D721Med (cell line): ENCODE measurements around the gene FAM174B.

Experiments used
- DNase-seq: peaks from one replicate; pipeline ENCODE4 v3.0.0; 2011; ENCODE audit warnings: low spot score; ENCODE audit not compliant: insufficient read length
- FAIRE-seq: peaks from 2 replicates; lab custom pipeline; 2011; peaks lifted over from hg19 to GRCh38; lab: Jason Lieb, UNC
- CTCF ChIP-seq: IDR thresholded peaks from 2 replicates; pipeline ENCODE4 v1.5.1; 2012; ENCODE audit warnings: mild to moderate bottlenecking, control low read depth; ENCODE audit not compliant: insufficient read depth; ENCODE audit errors: missing control alignments

The FAM174B gene

GRCh38 chr15:92671406-92671805, 15.8 kb upstream of the FAM174B start:
- FAIRE-seq, result no peak
- DNase-seq, result no peak
- no peak for TF ChIP-seq CTCF

GRCh38 chr15:92670621-92671020, 15.0 kb upstream of the FAM174B start:
- FAIRE-seq (no peak), DNase-seq (no peak)
- no peak for TF ChIP-seq CTCF

- no peak for FAIRE-seq
- no peak for TF ChIP-seq CTCF
- peak; percentile 55 for DNase-seq
Observed at GRCh38 chr15:92669432-92669831, 13.9 kb upstream of the FAM174B start.

- FAIRE-seq (no peak), DNase-seq (no peak)
- TF ChIP-seq CTCF, result no peak
Observed at GRCh38 chr15:92668620-92669019, 13.0 kb upstream of the FAM174B start.

- FAIRE-seq (no peak), DNase-seq (no peak)
- no peak for TF ChIP-seq CTCF
Observed at GRCh38 chr15:92667970-92668485, 12.5 kb upstream of the FAM174B start.

- DNase-seq (no peak), FAIRE-seq (no peak)
- TF ChIP-seq CTCF, result no peak
Observed at GRCh38 chr15:92667287-92667904, 11.8 kb upstream of the FAM174B start.

GRCh38 chr15:92666780-92667179, 11.2 kb upstream of the FAM174B start:
- FAIRE-seq, result no peak
- DNase-seq, result no peak
- no peak for TF ChIP-seq CTCF
